Suprapubic skin (tissue), 4 donors: ENCODE measurements around the gene MCOLN1.

Source experiments
- EP300 ChIP-seq: sonication (generic); formaldehyde crosslinking; IDR thresholded peaks from one replicate; pipeline ENCODE4 v1.6.1; 2017; ENCODE audit warnings: antibody characterized with exemption
- POLR2A ChIP-seq, 2 donors: fragments of 450-650 bp; IDR thresholded peaks; one replicate each; pipeline ENCODE4 v1.6.1; 2017; ENCODE audit warnings: antibody characterized with exemption in 2 of 2, mild to moderate bottlenecking in 2 of 2, moderate library complexity in 2 of 2
- POLR2AphosphoS5 ChIP-seq, 3 donors: sonication (generic); formaldehyde crosslinking; IDR thresholded peaks; one replicate each; pipeline ENCODE4 v1.6.1; 2017; ENCODE audit warnings: antibody characterized with exemption in 3 of 3
- TF ChIP-seq, protein P1 (sequence below), 2 donors: fragments of 200-600 bp in 1 of 2; fragments of 450-650 bp in 1 of 2; sonication (generic) in 1 of 2; IDR thresholded peaks; one replicate each; pipeline ENCODE4 v1.5.1; 2016 to 2019; ENCODE audit warnings: antibody characterized with exemption in 2 of 2, mild to moderate bottlenecking in 1 of 2, moderate library complexity in 1 of 2

DNA sequence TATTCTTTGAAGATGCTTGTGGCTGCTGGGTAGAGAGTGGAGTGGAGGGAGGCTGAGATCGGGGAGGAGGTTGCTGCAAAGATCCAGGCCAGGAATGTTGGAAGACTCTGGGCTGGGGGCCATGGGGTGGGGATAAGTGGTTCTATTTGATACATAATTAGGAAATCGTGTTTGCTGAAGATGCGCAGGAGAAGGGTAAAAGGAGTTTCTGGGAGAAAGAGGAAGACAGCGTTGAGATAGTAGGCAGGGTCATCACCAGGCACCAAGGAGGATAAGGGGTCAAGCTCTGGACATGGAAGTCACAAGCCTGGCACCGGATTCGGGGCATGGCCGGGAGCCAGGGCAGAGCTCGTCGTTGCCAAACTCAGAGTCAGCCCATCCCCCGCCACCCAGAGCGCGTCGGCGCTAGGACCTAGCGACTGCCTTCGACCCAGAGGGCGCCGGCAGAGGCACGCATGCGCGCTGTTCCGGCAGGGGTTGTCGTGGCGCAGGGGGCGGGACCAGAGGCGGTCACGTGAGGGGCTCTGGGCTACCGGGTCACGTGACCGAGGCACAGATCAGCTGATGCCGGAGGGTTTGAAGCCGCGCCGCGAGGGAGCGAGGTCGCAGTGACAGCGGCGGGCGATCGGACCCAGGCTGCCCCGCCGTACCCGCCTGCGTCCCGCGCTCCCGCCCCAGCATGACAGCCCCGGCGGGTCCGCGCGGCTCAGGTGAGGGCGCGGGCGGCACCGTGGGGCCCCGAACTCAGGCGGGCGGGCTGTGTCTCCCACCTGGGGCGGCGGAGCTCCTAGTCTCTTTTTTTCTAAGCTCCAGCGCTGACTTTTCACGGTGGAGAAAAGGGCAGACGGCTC, at the start of gene MCOLN1:
- peak in 1 of 2 donors; percentile 54 for TF ChIP-seq POLR2A (IDR thresholded peaks at IDR 0.05)
- TF ChIP-seq, protein P1, sequence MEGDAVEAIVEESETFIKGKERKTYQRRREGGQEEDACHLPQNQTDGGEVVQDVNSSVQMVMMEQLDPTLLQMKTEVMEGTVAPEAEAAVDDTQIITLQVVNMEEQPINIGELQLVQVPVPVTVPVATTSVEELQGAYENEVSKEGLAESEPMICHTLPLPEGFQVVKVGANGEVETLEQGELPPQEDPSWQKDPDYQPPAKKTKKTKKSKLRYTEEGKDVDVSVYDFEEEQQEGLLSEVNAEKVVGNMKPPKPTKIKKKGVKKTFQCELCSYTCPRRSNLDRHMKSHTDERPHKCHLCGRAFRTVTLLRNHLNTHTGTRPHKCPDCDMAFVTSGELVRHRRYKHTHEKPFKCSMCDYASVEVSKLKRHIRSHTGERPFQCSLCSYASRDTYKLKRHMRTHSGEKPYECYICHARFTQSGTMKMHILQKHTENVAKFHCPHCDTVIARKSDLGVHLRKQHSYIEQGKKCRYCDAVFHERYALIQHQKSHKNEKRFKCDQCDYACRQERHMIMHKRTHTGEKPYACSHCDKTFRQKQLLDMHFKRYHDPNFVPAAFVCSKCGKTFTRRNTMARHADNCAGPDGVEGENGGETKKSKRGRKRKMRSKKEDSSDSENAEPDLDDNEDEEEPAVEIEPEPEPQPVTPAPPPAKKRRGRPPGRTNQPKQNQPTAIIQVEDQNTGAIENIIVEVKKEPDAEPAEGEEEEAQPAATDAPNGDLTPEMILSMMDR (IDR thresholded peaks at IDR 0.05): no peak
- peak; percentile 21 to 95 (median 91) for TF ChIP-seq POLR2AphosphoS5 (IDR thresholded peaks at IDR 0.05)
- TF ChIP-seq EP300: no peak
